Forelimb muscle (tissue), 1 donor: Measurements from ENCODE around the gene CBARP. TPM values are rescaled to one million over a fixed set of nuclear protein-coding genes. Genes with fewer than 3 reads are reported as not detected.
"Not testable (repeated sequence)": the region's sequence is repeated elsewhere in the genome, so short reads cannot be mapped to it uniquely, and the experiment has no call there.

ENCODE experiments used
- DNase-seq: peaks from one replicate; pipeline ENCODE4 v3.0.0-alpha.2; 2013; ENCODE audit warnings: low read depth
- polyA plus RNA-seq: library from polyadenylated mRNA; unstranded; fragments of 120-200 nt; gene quantifications from one replicate; pipeline ENCODE4 v1.2.1, GENCODE V29; 2013; ENCODE audit not compliant: insufficient read length

The CBARP gene
- polyA plus RNA-seq, 1 donor = 1.3 TPM

GRCh38 chr19:1213391-1214286, 24.2 kb downstream of the CBARP start:
- DNase-seq = no peak

GRCh38 chr19:1211494-1212234, 26.1 kb downstream of the CBARP start:
- DNase-seq = no peak

- no peak for DNase-seq
These were observed 27.6 kb downstream of the CBARP start for GRCh38 chr19:1210227-1210538.

GRCh38 chr19:1208830-1209229, 29.0 kb downstream of the CBARP start:
- DNase-seq = not testable (repeated sequence)

DNA sequence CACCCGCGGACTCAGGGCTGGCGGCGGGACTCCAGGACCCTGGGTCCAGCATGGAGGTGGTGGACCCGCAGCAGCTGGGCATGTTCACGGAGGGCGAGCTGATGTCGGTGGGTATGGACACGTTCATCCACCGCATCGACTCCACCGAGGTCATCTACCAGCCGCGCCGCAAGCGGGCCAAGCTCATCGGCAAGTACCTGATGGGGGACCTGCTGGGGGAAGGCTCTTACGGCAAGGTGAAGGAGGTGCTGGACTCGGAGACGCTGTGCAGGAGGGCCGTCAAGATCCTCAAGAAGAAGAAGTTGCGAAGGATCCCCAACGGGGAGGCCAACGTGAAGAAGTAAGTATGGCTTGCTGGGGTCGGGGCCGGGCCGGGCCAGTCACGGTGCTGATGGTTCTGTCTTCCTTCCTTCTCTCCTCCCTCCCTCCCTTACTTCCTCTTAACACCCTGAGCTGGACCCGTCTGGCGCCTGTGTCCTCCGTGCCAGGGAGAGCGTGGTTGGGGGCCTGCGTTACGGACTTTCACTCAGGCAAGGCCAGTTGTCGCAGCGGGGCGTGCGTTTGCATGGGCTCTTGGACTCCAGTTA, 30.8 kb downstream of the CBARP start:
- DNase-seq = no peak

- DNase-seq = no peak
These were observed 31.5 kb downstream of the CBARP start for GRCh38 chr19:1206150-1206863.

DNA sequence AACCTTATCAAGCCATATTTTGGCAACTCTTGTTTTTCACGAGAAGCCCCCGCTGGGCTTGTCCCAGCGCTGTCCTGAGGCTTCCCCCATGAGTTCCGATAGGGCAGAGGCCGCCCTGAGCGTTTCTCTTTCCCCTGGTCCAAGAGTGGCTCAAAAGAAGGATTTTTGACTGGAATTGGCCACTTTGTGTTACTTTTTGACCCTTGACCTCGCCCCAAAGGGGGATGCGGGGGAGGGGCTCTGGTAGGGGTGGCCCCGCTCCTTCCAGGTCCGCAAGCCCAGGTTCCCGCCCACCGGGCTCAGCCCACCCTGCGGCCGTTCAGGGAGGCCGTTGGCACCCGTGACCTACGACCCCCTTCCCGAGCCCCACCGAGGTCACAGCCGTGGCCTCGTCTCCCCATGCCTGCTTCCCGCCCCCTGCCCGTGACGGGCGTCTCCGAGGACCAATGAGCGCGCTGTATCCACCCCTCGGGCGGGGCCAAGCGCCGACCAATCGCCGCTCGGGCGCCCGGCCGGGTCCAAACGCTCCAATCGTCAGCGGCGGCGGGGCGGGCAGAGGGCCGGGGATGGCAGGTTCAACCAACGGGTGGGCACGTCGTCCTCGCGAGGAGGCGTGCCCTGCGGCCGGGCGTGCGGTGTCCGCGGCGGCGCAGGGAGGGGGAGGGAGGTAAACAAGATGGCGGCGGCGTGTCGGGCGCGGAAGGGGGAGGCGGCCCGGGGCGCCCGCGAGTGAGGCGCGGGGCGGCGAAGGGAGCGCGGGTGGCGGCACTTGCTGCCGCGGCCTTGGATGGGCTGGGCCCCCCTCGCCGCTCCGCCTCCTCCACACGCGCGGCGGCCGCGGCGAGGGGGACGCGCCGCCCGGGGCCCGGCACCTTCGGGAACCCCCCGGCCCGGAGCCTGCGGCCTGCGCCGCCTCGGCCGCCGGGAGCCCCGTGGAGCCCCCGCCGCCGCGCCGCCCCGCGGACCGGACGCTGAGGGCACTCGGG, 32.4 kb downstream of the CBARP start, which contains the start of gene STK11:
STK11 (plus strand) TSS at position 665 of the 986 bp plus-strand sequence. CDS start 1,136 bp downstream, outside the sequence.
- peak; percentile 83 for DNase-seq

DNA sequence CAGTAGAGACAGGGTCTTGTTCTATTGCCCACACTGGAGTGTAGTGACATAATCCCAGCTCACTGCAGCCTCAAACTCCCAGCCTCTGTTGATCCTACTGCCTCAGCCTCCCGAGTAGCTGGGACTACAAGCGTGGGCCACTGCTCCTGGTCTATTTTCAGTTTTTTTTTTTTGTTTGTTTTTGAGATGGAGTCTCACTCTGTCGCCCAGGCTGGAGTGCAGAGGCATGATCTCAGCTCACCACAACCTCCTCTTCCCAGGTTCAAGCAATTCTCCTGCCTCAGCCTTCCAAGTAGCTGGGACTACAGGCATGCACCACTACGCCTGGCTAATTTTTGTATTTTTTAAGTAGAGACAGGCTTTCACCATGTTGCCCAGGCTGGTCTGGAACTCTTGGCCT, 37.2 kb downstream of the CBARP start:
- DNase-seq = not testable (repeated sequence)

DNA sequence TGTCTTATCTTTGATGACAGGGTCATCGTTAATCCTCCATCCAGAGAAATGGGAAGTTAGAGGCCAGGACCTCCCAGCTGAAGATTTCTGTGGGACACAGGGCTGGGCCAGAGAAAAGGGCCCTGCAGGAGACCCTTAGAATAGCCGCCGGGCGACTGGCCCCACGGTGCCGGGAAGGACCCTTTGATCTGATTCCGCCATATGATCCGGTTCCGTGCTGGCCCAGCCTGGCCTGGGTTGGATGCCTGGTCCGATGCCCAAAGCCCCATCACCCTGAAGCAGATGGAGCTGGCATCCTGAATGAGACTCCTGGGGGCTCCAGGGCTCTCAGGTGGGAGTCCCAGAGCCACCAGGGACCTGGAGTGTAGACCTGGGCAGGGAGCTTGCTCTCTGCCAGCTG, 38.3 kb downstream of the CBARP start:
- DNase-seq = no peak

DNA sequence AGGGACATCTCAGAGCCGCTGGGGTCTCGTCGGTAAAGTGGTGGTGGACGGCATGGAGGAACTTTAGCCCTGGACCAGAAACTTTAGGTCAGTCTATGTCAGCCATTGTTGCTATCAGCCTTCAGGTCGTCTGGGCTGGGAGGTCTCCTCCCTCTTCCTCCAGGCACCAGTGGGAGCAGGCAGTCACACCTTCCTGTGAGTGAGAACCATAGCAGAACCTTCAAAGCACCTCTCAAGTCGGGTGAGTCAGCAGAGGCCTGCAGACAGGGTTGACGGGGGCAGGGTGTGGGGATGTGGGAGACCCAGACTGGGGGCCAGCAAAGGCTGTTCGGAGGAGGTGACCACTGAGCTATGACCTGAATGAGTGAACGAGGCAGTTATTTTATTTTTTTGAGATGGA, 48.4 kb downstream of the CBARP start:
- DNase-seq = no peak

DNA sequence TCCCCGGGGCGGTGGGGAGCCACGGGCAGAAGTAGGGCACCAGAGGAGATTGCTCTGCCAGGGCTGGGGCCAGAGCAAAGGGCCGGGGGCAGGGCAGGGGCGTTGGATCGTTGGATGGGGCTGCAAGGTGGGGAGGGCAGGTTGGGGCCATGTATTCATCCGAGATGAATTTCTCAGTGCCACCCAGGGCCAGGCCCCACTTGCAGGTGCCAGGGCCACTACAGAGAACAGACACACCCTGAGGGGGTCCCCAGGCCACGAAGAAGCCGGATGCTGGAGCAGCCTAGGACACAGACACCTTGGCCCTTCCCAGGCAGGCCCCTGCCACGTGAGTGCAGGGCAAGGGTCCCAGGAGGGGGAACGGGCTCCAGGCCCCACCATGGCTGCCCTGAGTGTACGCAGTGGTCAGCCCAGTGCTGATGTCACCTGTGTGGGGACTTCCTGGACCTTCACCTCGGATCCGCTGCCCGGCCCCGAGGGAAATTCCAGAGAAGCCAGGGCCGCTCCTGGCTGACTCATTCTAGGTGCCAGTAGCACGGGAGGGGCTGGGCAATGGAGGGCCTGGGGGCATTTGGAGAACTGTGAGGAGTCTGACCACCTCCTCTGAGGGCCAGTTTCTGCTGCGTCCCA, 54.1 kb downstream of the CBARP start:
- DNase-seq = no peak

DNA sequence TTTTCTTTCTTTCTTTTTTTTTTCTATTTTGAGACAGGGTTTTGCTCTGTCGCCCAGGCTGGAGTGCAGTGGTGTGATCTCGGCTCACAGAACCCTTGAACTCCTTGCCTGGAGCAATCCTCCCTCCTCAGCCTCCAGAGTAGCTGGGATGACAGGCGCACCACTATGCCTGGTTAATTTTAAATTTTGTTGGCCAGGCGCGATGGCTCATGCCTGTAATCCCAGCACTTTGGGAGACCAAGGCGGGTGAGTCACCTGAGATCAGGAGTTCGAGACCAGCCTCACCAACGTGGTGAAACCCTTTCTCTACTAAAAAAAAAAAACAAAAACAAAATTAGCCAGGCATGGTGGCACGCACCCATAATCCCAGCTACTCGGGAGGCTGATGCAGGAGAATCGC, 55.1 kb downstream of the CBARP start:
- no peak for DNase-seq

- no peak for DNase-seq
These were observed 55.7 kb downstream of the CBARP start for GRCh38 chr19:1182068-1182467.

DNA sequence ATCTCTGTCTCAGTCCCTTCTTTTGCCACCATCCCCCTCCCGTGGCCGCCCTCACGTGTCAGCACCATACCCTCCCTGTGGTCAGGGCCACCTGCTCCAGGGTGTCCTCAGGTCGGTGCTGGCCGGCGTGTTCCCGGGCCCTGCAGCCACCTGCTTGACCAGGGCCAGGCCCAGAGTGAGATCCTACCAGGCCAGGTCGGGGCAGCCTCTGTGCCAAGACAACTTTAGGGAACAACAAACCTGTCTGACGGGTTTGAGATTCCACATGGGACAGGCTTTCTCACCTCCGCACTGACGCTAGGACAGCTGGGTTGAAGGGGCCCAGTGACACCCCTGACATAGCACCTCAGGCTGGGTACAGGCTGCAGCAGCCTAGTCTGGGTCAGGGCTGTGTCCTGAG, 56.2 kb downstream of the CBARP start:
- no peak for DNase-seq

Other genes starting within 250 kb of the CBARP start
- 0.13 TPM for gene GRIN3B, start 237.6 kb downstream of the CBARP start, polyA plus RNA-seq
- gene TMEM259, start 216.9 kb downstream of the CBARP start, polyA plus RNA-seq = 75.5 TPM
- gene RNU6-2, start 216.5 kb downstream of the CBARP start, polyA plus RNA-seq = not detected
- gene CNN2, start 211.4 kb downstream of the CBARP start, polyA plus RNA-seq = 45.2 TPM
- gene ABCA7, start 197.9 kb downstream of the CBARP start, polyA plus RNA-seq = 20.6 TPM
- gene ARHGAP45, start 170.8 kb downstream of the CBARP start, polyA plus RNA-seq = 8.4 TPM
- gene POLR2E, start 142.6 kb downstream of the CBARP start, polyA plus RNA-seq = 109 TPM
- 137 TPM for gene GPX4, start 134.0 kb downstream of the CBARP start, polyA plus RNA-seq
- 11.6 TPM for gene SBNO2, start 63.7 kb downstream of the CBARP start, polyA plus RNA-seq
- gene STK11, start 32.2 kb downstream of the CBARP start, polyA plus RNA-seq = 50.5 TPM
- gene ATP5F1D, start 3.7 kb upstream of the CBARP start, polyA plus RNA-seq = 167 TPM
- gene MIDN, start 10.6 kb upstream of the CBARP start, polyA plus RNA-seq = 41.7 TPM
- 483 TPM for gene CIRBP, start 31.3 kb upstream of the CBARP start, polyA plus RNA-seq
- gene FAM174C, start 37.5 kb upstream of the CBARP start, polyA plus RNA-seq = 13.7 TPM
- gene EFNA2, start 47.9 kb upstream of the CBARP start, polyA plus RNA-seq = 1.1 TPM
- gene NDUFS7, start 145.9 kb upstream of the CBARP start, polyA plus RNA-seq = 88.5 TPM
- gene GAMT, start 163.5 kb upstream of the CBARP start, polyA plus RNA-seq = 218 TPM
- 66.9 TPM for gene DAZAP1, start 169.6 kb upstream of the CBARP start, polyA plus RNA-seq
- 1,159 TPM for gene RPS15, start 200.4 kb upstream of the CBARP start, polyA plus RNA-seq
- gene APC2, start 212.1 kb upstream of the CBARP start, polyA plus RNA-seq = 0.91 TPM
- gene C19orf25, start 241.2 kb upstream of the CBARP start, polyA plus RNA-seq = 16.5 TPM